Liver (tissue), 9 donors: ENCODE data around the gene SMYD5. TPM values are rescaled to one million over a fixed set of nuclear protein-coding genes. Genes with fewer than 3 reads are reported as not detected.

ENCODE experiments used
- DNase-seq: peaks from one replicate; pipeline ENCODE4 v3.0.0-alpha.2; 2017; ENCODE audit warnings: low spot score
- H3K27ac ChIP-seq, 2 donors: one replicate each; pipeline ENCODE4 v1.7.0; 2013; ENCODE audit warnings: inconsistent platforms in 2 of 2, low read length in 2 of 2, control low read depth in 1 of 2, low read depth in 1 of 2, mild to moderate bottlenecking in 1 of 2
- H3K27me3 ChIP-seq, 4 donors: one replicate each; pipeline versions ENCODE4 v1.6.1 to v1.7.0; 2013; ENCODE audit warnings: low read length in 3 of 4, inconsistent platforms in 1 of 4, mild to moderate bottlenecking in 1 of 4, moderate library complexity in 1 of 4; ENCODE audit not compliant: control insufficient read depth in 4 of 4, insufficient read depth in 4 of 4
- H3K36me3 ChIP-seq, 4 donors: one replicate each; pipeline versions ENCODE4 v1.6.1 to v1.7.0; 2013; ENCODE audit warnings: low read length in 3 of 4, mild to moderate bottlenecking in 3 of 4, low read depth in 1 of 4, moderate library complexity in 1 of 4; ENCODE audit not compliant: control insufficient read depth in 4 of 4, insufficient read depth in 3 of 4
- H3K4me1 ChIP-seq, 4 donors: one replicate each; pipeline versions ENCODE4 v1.6.1 to v1.7.0; 2013; ENCODE audit warnings: low read length in 3 of 4, mild to moderate bottlenecking in 3 of 4, moderate library complexity in 1 of 4; ENCODE audit not compliant: control insufficient read depth in 4 of 4, insufficient read depth in 4 of 4
- H3K4me3 ChIP-seq, 3 donors: one replicate each; pipeline versions ENCODE4 v1.6.1 to v1.7.0; 2013; ENCODE audit warnings: low read length in 3 of 3, control low read depth in 1 of 3, low read depth in 1 of 3, mild to moderate bottlenecking in 1 of 3
- H3K9ac ChIP-seq, 2 donors: one replicate each; pipeline ENCODE4 v1.7.0; 2013; ENCODE audit warnings: low read length in 2 of 2, mild to moderate bottlenecking in 2 of 2, moderate library complexity in 2 of 2, control low read depth in 1 of 2, low read depth in 1 of 2
- H3K9me3 ChIP-seq, 4 donors: one replicate each; pipeline versions ENCODE4 v1.6.1 to v1.7.0; 2013; ENCODE audit warnings: low read length in 3 of 4; ENCODE audit not compliant: control insufficient read depth in 4 of 4
- ATF3 ChIP-seq: IDR thresholded peaks from 2 replicates; pipeline ENCODE4 v1.6.1; 2016; ENCODE audit warnings: antibody characterized with exemption
- CTCF ChIP-seq: fragments of 150-350 bp; IDR thresholded peaks from 2 replicates; pipeline ENCODE4 v1.5.1; 2017; ENCODE audit warnings: improper control_type of control experiment, low read depth, low read length; ENCODE audit not compliant: missing input control
- EGR1 ChIP-seq, 2 donors: IDR thresholded peaks; 2 replicates each; pipeline ENCODE4 v1.6.1; 2016 to 2018; ENCODE audit warnings: antibody characterized with exemption in 2 of 2, low read depth in 2 of 2
- FOXA1 ChIP-seq: IDR thresholded peaks from 2 replicates; pipeline ENCODE4 v1.6.1; 2016; ENCODE audit warnings: antibody characterized with exemption
- FOXA2 ChIP-seq: IDR thresholded peaks from 2 replicates; pipeline ENCODE4 v1.6.1; 2016; ENCODE audit warnings: antibody characterized with exemption
- GABPA ChIP-seq, 2 donors: IDR thresholded peaks in 1 of 2; conservative IDR thresholded peaks in 1 of 2; 2 replicates each; pipeline ENCODE4 v1.6.1; 2016; ENCODE audit warnings: antibody characterized with exemption in 2 of 2, mild to moderate bottlenecking in 1 of 2, moderate library complexity in 1 of 2
- HNF4G ChIP-seq: IDR thresholded peaks from 2 replicates; pipeline ENCODE4 v1.6.1; 2016; ENCODE audit warnings: antibody characterized with exemption
- JUND ChIP-seq, 2 donors: IDR thresholded peaks; 2 replicates each; pipeline ENCODE4 v1.6.1; 2016; ENCODE audit warnings: antibody characterized with exemption in 2 of 2
- NR2F2 ChIP-seq: IDR thresholded peaks from 2 replicates; pipeline ENCODE4 v1.6.1; 2016; ENCODE audit warnings: antibody characterized with exemption
- RAD21 ChIP-seq, 2 donors: IDR thresholded peaks; 2 replicates each; pipeline ENCODE4 v1.6.1; 2016; ENCODE audit warnings: antibody characterized with exemption in 2 of 2, mild to moderate bottlenecking in 2 of 2
- REST ChIP-seq: IDR thresholded peaks from 2 replicates; pipeline ENCODE4 v1.6.1; 2016; ENCODE audit warnings: antibody characterized with exemption, mild to moderate bottlenecking
- RXRA ChIP-seq, 2 donors: IDR thresholded peaks; 2 replicates each; pipeline ENCODE4 v1.6.1; 2017 to 2018; ENCODE audit warnings: antibody characterized with exemption in 2 of 2, mild to moderate bottlenecking in 1 of 2
- TAF1 ChIP-seq: conservative IDR thresholded peaks from 2 replicates; pipeline ENCODE4 v1.6.1; 2016; ENCODE audit warnings: antibody characterized with exemption, mild to moderate bottlenecking
- YY1 ChIP-seq: IDR thresholded peaks from 2 replicates; pipeline ENCODE4 v1.6.1; 2016; ENCODE audit warnings: antibody characterized with exemption, mild to moderate bottlenecking
- ZBTB33 ChIP-seq: IDR thresholded peaks from 2 replicates; pipeline ENCODE4 v1.6.1; 2016; ENCODE audit warnings: antibody characterized with exemption
- WGBS: extraction: QIAGEN DNeasy Blood & Tissue Kit; methylation state at CpG from one replicate; pipeline ENCODE4 v1.1.7; 2013; 5-methylcytosine and 5-hydroxymethylcytosine counted together
- polyA plus RNA-seq, 2 donors: library from polyadenylated mRNA; stranded (reverse) in 1 of 2; unstranded in 1 of 2; fragments of 200-250 nt in 1 of 2; fragments of >200 nt in 1 of 2; fragmentation: Nextera tagmentation in 1 of 2; extraction: Ambion mirVana in 1 of 2; gene quantifications; one replicate each; pipeline versions ENCODE4 v1.2.1 to v1.2.3, GENCODE V29; 2013 to 2015
- total RNA-seq, 2 donors: library from RNA; depleted of rRNA; stranded (reverse); fragments of >200 nt; gene quantifications; one replicate each; pipeline ENCODE4 v1.2.3, GENCODE V29; 2014
- donor health status: healthy.
- donor health status: healthy.
- donor health status: healthy.
- donor health status: healthy.
- donor health status: healthy.

SMYD5 gene
- total and polyA plus RNA-seq, 4 donors = 3.9 to 8.8 (median 5.8) TPM

GRCh38 chr2:73177645-73178255 lies 36.3 kb upstream of the SMYD5 start:
- H3K27me3 ChIP-seq = no peaks in the 10 kb centered on the region
- peaks cover 2 to 21% (median 15%) of the 10 kb centered on the region in 4 donors for H3K4me1 ChIP-seq
- DNase-seq = no peak
- H3K36me3 ChIP-seq = no peaks in the 10 kb centered on the region
- no peak overlapping the region for H3K27ac ChIP-seq
- TF ChIP-seq EGR1 (IDR thresholded peaks at IDR 0.05; ENCODE audit: low read depth in 2 of 2) (no peak), JUND (IDR thresholded peaks at IDR 0.05) (no peak), RXRA (IDR thresholded peaks at IDR 0.05) (no peak), HNF4G (no peak), FOXA2 (no peak), ATF3 (no peak), FOXA1 (no peak), GABPA (IDR thresholded peaks at IDR 0.05 in 1 of 2, conservative IDR thresholded peaks at IDR 0.05 in 1 of 2) (no peak), NR2F2 (no peak), ZBTB33 (no peak), YY1 (no peak), CTCF (no peak), RAD21 (IDR thresholded peaks at IDR 0.05) (no peak), REST (no peak), TAF1 (no peak)
- no peak overlapping the region for H3K9ac ChIP-seq
- no peaks in the 10 kb centered on the region for H3K9me3 ChIP-seq
- WGBS = 17% methylated on average over 12 of the region's 12 CpGs
- no peak overlapping the region for H3K4me3 ChIP-seq

- Histone ChIP-seq H3K9me3 (no peaks in the 10 kb centered on the region), H3K27ac (no peak overlapping the region), H3K4me3 (no peak overlapping the region), H3K27me3 (peaks cover 0 to 3% (median 0%) of the 10 kb centered on the region in 4 donors), H3K36me3 (no peaks in the 10 kb centered on the region), H3K9ac (no peak overlapping the region), H3K4me1 (no peaks in the 10 kb centered on the region)
- no peak for TF ChIP-seq YY1
- no peak for TF ChIP-seq JUND (IDR thresholded peaks at IDR 0.05)
- TF ChIP-seq HNF4G = no peak
- TF ChIP-seq RAD21 (IDR thresholded peaks at IDR 0.05) = no peak
- no peak for DNase-seq
- 90% methylated on average over 2 of the region's 2 CpGs for WGBS
These were observed 28.1 kb upstream of the SMYD5 start for GRCh38 chr2:73185965-73186364.
